Measurements from ENCODE around the gene KLF14.

DNA sequence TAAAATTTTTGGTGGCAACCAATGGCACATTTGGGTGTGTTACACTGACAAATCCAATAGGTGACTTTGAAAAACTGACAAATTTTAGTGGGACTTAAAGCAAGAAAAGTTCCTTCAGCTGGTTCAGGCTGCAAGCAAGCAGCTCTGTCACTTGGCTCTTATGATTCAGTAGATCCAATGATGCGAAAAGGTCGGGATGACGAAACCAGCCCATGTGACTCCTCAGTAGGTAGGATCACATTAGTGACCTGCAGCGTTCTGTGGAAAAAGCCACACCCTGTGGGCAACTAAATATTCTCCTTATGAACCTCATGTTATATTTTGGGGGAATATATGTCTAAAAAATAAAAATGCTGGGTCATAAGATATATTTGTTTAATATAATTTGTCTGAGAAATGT lies 34.3 kb downstream of the KLF14 start:
- TF ChIP-seq, protein P1, sequence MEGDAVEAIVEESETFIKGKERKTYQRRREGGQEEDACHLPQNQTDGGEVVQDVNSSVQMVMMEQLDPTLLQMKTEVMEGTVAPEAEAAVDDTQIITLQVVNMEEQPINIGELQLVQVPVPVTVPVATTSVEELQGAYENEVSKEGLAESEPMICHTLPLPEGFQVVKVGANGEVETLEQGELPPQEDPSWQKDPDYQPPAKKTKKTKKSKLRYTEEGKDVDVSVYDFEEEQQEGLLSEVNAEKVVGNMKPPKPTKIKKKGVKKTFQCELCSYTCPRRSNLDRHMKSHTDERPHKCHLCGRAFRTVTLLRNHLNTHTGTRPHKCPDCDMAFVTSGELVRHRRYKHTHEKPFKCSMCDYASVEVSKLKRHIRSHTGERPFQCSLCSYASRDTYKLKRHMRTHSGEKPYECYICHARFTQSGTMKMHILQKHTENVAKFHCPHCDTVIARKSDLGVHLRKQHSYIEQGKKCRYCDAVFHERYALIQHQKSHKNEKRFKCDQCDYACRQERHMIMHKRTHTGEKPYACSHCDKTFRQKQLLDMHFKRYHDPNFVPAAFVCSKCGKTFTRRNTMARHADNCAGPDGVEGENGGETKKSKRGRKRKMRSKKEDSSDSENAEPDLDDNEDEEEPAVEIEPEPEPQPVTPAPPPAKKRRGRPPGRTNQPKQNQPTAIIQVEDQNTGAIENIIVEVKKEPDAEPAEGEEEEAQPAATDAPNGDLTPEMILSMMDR (IDR thresholded peaks at IDR 0.05 in 4 of 5, conservative IDR thresholded peaks at IDR 0.05 in 1 of 5) = no peak
- TF ChIP-seq POLR2A (IDR thresholded peaks at IDR 0.05) = no peak

Data from gastrocnemius medialis (tissue), 4 donors.